Measurements from ENCODE around the gene ABCB11. TPM values are rescaled to one million over a fixed set of nuclear protein-coding genes. Genes with fewer than 3 reads are reported as not detected.

The ABCB11 gene
- total RNA-seq, 6 experiments from 2014 or later: 21.3 to 128 (median 54.8) TPM

- no peak for DNase-seq
- Histone ChIP-seq H3K4me3 (no peak overlapping the region), H3K36me3 (peaks cover 0 to 46% (median 17%) of the 10 kb centered on the region in 4 donors), H3K27ac (peak overlapping the region in 1 of 3 donors; percentile 22), H3K27me3 (no peaks in the 10 kb centered on the region), H3K9me3 (no peaks in the 10 kb centered on the region), H3K4me1 (peaks cover 0 to 31% (median 14%) of the 10 kb centered on the region in 4 donors)
- TF ChIP-seq CTCF (IDR thresholded peaks at IDR 0.05) (peak; percentile 75 to 94 (median 84)), POLR2A (IDR thresholded peaks at IDR 0.05) (no peak)
- WGBS (ENCODE audit: insufficient coverage, low coverage, low lambda C conversion rate, missing lambda C conversion rate): 12% methylated on average over 5 of the region's 5 CpGs
- intact Hi-C loops (cut with DNase I): no loop called here
- peak; percentile 86 to 91 (median 86) for ATAC-seq
Observed at GRCh38 chr2:168961450-168962229, 69.5 kb downstream of the ABCB11 start.

- Histone ChIP-seq H3K27ac (no peak overlapping the region), H3K27me3 (no peaks in the 10 kb centered on the region), H3K9me3 (no peaks in the 10 kb centered on the region), H3K4me3 (no peak overlapping the region), H3K36me3 (peaks cover 0 to 75% (median 27%) of the 10 kb centered on the region in 4 donors), H3K4me1 (no peaks in the 10 kb centered on the region)
- WGBS (ENCODE audit: insufficient coverage, low coverage, low lambda C conversion rate, missing lambda C conversion rate): 81% methylated on average over 2 of the region's 2 CpGs
- TF ChIP-seq POLR2A (IDR thresholded peaks at IDR 0.05): no peak
- no peak for TF ChIP-seq CTCF (IDR thresholded peaks at IDR 0.05)
- DNase-seq (no peak), ATAC-seq (no peak)
- intact Hi-C loops (cut with DNase I): no loop called here
Observed at GRCh38 chr2:168956392-168956791, 74.7 kb downstream of the ABCB11 start.

- TF ChIP-seq CTCF (IDR thresholded peaks at IDR 0.05) (no peak), POLR2A (IDR thresholded peaks at IDR 0.05) (no peak)
- no peaks in the 10 kb centered on the region for H3K27me3 ChIP-seq
- intact Hi-C loops (cut with DNase I): no loop called here
- ATAC-seq (no peak), DNase-seq (no peak)
- H3K9me3 ChIP-seq: no peaks in the 10 kb centered on the region
- H3K4me3 ChIP-seq: no peak overlapping the region
- WGBS (ENCODE audit: insufficient coverage, low coverage, low lambda C conversion rate, missing lambda C conversion rate): 92% methylated on average over 4 of the region's 4 CpGs
- H3K27ac ChIP-seq: no peak overlapping the region
- H3K4me1 ChIP-seq: no peaks in the 10 kb centered on the region
- peaks cover 0 to 66% (median 22%) of the 10 kb centered on the region in 4 donors for H3K36me3 ChIP-seq
Observed at GRCh38 chr2:168955321-168955720, 75.8 kb downstream of the ABCB11 start.

GRCh38 chr2:168954256-168954655 lies 76.9 kb downstream of the ABCB11 start:
- TF ChIP-seq CTCF (IDR thresholded peaks at IDR 0.05): no peak
- TF ChIP-seq POLR2A (IDR thresholded peaks at IDR 0.05): no peak
- ATAC-seq: no peak
- Histone ChIP-seq H3K9me3 (no peaks in the 10 kb centered on the region), H3K4me3 (no peak overlapping the region), H3K27ac (no peak overlapping the region), H3K27me3 (no peaks in the 10 kb centered on the region), H3K4me1 (no peaks in the 10 kb centered on the region), H3K36me3 (peaks cover 0 to 64% (median 18%) of the 10 kb centered on the region in 4 donors)
- intact Hi-C loops (cut with DNase I): no loop called here
- no peak for DNase-seq
